HepG2 (cell line): ENCODE data around the gene SAMD4B. TPM values are rescaled to one million over a fixed set of nuclear protein-coding genes. Genes with fewer than 3 reads are reported as not detected.

Experiments
- AHR ChIP-seq: IDR thresholded peaks from 2 replicates; pipeline ENCODE4 v1.6.1; 2018; ENCODE audit warnings: missing genetic modification reagents, missing compliant biosample characterization
- ETS1 ChIP-seq: sonication (generic); formaldehyde crosslinking; IDR thresholded peaks from 2 replicates; pipeline ENCODE4 v1.4.0; 2020; ENCODE audit warnings: missing genetic modification reagents
- HDAC2 ChIP-seq: sonication (generic); formaldehyde crosslinking; IDR thresholded peaks from 2 replicates; pipeline ENCODE4 v1.4.0; 2020; ENCODE audit warnings: missing genetic modification reagents
- HOXD1 ChIP-seq: sonication (generic); formaldehyde crosslinking; IDR thresholded peaks from 2 replicates; pipeline ENCODE4 v1.5.0; 2020; ENCODE audit warnings: missing genetic modification reagents
- MIER3 ChIP-seq: IDR thresholded peaks from 2 replicates; pipeline ENCODE4 v1.6.1; 2016; ENCODE audit warnings: missing compliant biosample characterization, borderline replicate concordance
- MNT ChIP-seq: fragments of 450-650 bp; IDR thresholded peaks from 2 replicates; pipeline ENCODE4 v1.6.1; 2016
- NR2F1 ChIP-seq, 2 experiments: fragments of 450-650 bp in 1 of 2; formaldehyde crosslinking in 1 of 2; IDR thresholded peaks; 2 replicates each; pipeline versions ENCODE4 v1.5.0 to v1.6.1; 2016 to 2020; ENCODE audit warnings: mild to moderate bottlenecking in 1 of 2, missing compliant biosample characterization in 1 of 2, missing genetic modification reagents in 1 of 2, moderate library complexity in 1 of 2
- PRMT3 ChIP-seq: sonication (generic); formaldehyde crosslinking; IDR thresholded peaks from 2 replicates; pipeline ENCODE4 v1.8.1; 2022; ENCODE audit warnings: low read depth, mild to moderate bottlenecking, moderate library complexity, missing genetic modification reagents, borderline replicate concordance
- REST ChIP-seq, 2 experiments: IDR thresholded peaks; 2 replicates each; pipeline ENCODE4 v1.6.1; 2011 to 2012; ENCODE audit warnings: low read length in 2 of 2, borderline replicate concordance in 1 of 2, low read depth in 1 of 2, mild to moderate bottlenecking in 1 of 2, moderate library complexity in 1 of 2
- RFX3 ChIP-seq: IDR thresholded peaks from 2 replicates; pipeline ENCODE4 v1.6.1; 2016; ENCODE audit warnings: missing biosample characterization, missing genetic modification reagents
- SAFB2 ChIP-seq: sonication (generic); formaldehyde crosslinking; IDR thresholded peaks from 2 replicates; pipeline ENCODE4 v1.5.1; 2020; ENCODE audit warnings: missing genetic modification reagents, low read depth, mild to moderate bottlenecking, borderline replicate concordance
- SMARCC2 ChIP-seq: fragments of 450-650 bp; IDR thresholded peaks from 2 replicates; pipeline ENCODE4 v1.6.1; 2017; ENCODE audit warnings: antibody characterized with exemption, mild to moderate bottlenecking
- SSRP1 ChIP-seq: IDR thresholded peaks from 2 replicates; pipeline ENCODE4 v1.6.1; 2016; ENCODE audit warnings: control low read depth
- ZBTB44 ChIP-seq: sonication (generic); formaldehyde crosslinking; IDR thresholded peaks from 2 replicates; pipeline ENCODE4 v1.4.0; 2020; ENCODE audit warnings: missing genetic modification reagents
- ZFP36L1 ChIP-seq: sonication (generic); formaldehyde crosslinking; IDR thresholded peaks from 2 replicates; pipeline ENCODE4 v1.8.0; 2022; ENCODE audit warnings: mild to moderate bottlenecking, missing genetic modification reagents, moderate library complexity
- ZNF333 ChIP-seq: sonication (generic); formaldehyde crosslinking; IDR thresholded peaks from 2 replicates; pipeline ENCODE4 v1.4.0; 2020; ENCODE audit warnings: mild to moderate bottlenecking, missing genetic modification reagents, borderline replicate concordance
- ZNF33A ChIP-seq: sonication (generic); formaldehyde crosslinking; IDR thresholded peaks from 2 replicates; pipeline ENCODE4 v1.5.1; 2020; ENCODE audit warnings: missing genetic modification reagents, mild to moderate bottlenecking, moderate library complexity, borderline replicate concordance
- ZNF644 ChIP-seq: IDR thresholded peaks from 2 replicates; pipeline ENCODE4 v1.6.1; 2016; ENCODE audit warnings: low read depth
- ZNF747 ChIP-seq: sonication (generic); formaldehyde crosslinking; IDR thresholded peaks from 2 replicates; pipeline ENCODE4 v1.8.1; 2023; ENCODE audit warnings: missing genetic modification reagents, mild to moderate bottlenecking, borderline replicate concordance
- ZNF75D ChIP-seq: sonication (generic); formaldehyde crosslinking; IDR thresholded peaks from 2 replicates; pipeline ENCODE4 v1.8.1; 2023; ENCODE audit warnings: missing genetic modification reagents, mild to moderate bottlenecking, borderline replicate concordance
- ZNF83 ChIP-seq: sonication (generic); formaldehyde crosslinking; IDR thresholded peaks from 2 replicates; pipeline ENCODE4 v1.4.0; 2020; ENCODE audit warnings: missing genetic modification reagents, mild to moderate bottlenecking, borderline replicate concordance
- ZNF879 ChIP-seq: sonication (generic); formaldehyde crosslinking; IDR thresholded peaks from 2 replicates; pipeline ENCODE4 v1.8.1; 2023; ENCODE audit warnings: missing genetic modification reagents
- polyA plus RNA-seq, 8 experiments: library from polyadenylated mRNA; depleted of rRNA in 3 of 8; stranded (reverse) in 7 of 8; unstranded in 1 of 8; fragments of >200 nt; fragmentation: Illumina TruSeq in 4 of 8; extraction: Trizol in 4 of 8; gene quantifications; 2 replicates each; pipeline versions ENCODE4 v1.2.1 to v1.2.3, GENCODE V29; 2011 to 2016; ENCODE audit warnings: low read depth in 4 of 8, missing spikeins in 1 of 8, mixed read lengths in 1 of 8; ENCODE audit not compliant: insufficient read depth in 1 of 8
- total RNA-seq, 5 experiments: library from RNA; depleted of rRNA; stranded (reverse); fragments of >200 nt; fragmentation: Illumina TruSeq; extraction: Trizol; gene quantifications; 2 replicates each; pipeline ENCODE4 v1.2.3, GENCODE V29; 2016; ENCODE audit warnings: low read depth in 1 of 5

The SAMD4B gene
- total and polyA plus RNA-seq, 2 of the 13 experiments (the other 11 are each of a cell fraction or from before 2014, with no cell fraction given), result 26.0 to 31.8 TPM

GRCh38 chr19:39412100-39412866 lies 70.1 kb downstream of the SAMD4B start, which contains the start of gene PLEKHG2 (continued):
- TF ChIP-seq ZNF33A (CRISPR knock-in tag), result 0 out of 2 replicates have a peak, but pooled peaks have one; percentile 26
- no peak for TF ChIP-seq ZNF879 (CRISPR knock-in tag)
- TF ChIP-seq PRMT3, result no peak
- TF ChIP-seq HOXD1 (CRISPR knock-in tag), result no peak
- TF ChIP-seq SMARCC2, result no peak
- peak; percentile 36 for TF ChIP-seq AHR (CRISPR knock-in tag)
- no peak for TF ChIP-seq SSRP1 (CRISPR knock-in tag)
- no peak for TF ChIP-seq ZFP36L1 (CRISPR knock-in tag)
- TF ChIP-seq ZNF747 (CRISPR knock-in tag), result peak; percentile 16; the same call in 1 of the 2 replicates
- TF ChIP-seq NR2F1 (CRISPR knock-in tag; IDR thresholded peaks at IDR 0.05), result 0 out of 4 replicates have a peak, but pooled peaks of 1 of the 2 experiments have one; percentile 29
- TF ChIP-seq ZNF83 (CRISPR knock-in tag), result 0 out of 2 replicates have a peak, but pooled peaks have one; percentile 38
- TF ChIP-seq ZBTB44 (CRISPR knock-in tag), result no peak
- TF ChIP-seq HDAC2, result peak; percentile 9; the same call in 1 of the 2 replicates
- no peak for TF ChIP-seq ETS1 (CRISPR knock-in tag)
- TF ChIP-seq MIER3 (CRISPR knock-in tag), result no peak
- no peak for TF ChIP-seq ZNF333
- TF ChIP-seq REST (IDR thresholded peaks at IDR 0.05; ENCODE audit: borderline replicate concordance in 1 of 2, low read depth in 1 of 2, low read length in 2 of 2), result no peak
- no peak for TF ChIP-seq ZNF75D (CRISPR knock-in tag)
- no peak for TF ChIP-seq SAFB2 (CRISPR knock-in tag)
- peak; percentile 65 for TF ChIP-seq MNT
- TF ChIP-seq RFX3, result no peak; the same call in 1 of the 2 replicates
- 0 out of 2 replicates have a peak, but pooled peaks have one; percentile 20 for TF ChIP-seq ZNF644
